ENCODE results near the gene WDR27. TPM values are rescaled to one million over a fixed set of nuclear protein-coding genes. Genes with fewer than 3 reads are reported as not detected.

WDR27 gene
- total RNA-seq, 4 donors from 2014 or later, result 12.4 to 38.7 (median 27.6) TPM

DNA sequence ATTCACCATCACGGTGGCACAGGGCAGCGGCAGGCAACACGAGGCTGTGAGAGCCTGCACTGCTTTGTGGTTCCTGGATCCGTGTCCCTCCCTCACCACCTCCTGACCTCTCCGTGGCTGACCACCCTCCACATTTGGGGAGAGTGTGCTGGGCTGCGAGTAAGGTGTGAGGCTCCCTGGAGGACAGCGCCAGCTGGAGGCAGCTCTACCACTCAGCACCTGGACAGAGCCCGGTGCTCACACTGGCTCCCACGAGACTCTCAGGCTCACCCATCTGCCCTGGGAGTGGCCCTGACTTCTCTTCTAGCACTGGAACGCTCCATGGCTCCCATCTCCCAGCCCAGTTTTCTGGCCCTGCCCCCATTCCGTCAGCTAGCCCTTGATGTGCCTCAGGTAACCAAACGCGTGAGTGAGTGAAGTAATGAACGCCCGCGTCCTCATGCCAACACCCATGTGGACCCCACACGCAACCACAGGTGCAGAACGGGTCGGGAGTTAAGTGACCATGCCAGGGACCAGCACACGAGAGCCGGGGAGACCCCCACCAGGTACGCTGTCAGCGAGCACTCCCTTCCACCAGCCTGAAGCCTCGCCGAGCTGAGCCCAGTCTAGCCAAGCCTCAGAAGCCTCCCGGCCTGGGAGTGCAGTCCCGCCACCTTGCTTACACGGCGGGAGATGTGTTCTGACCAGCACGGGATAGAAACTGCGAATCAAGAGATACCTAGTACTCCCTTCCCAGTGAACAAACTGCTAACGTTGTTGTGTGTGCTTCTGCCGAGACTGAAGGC lies 137.2 kb downstream of the WDR27 start:
- H3K4me1 ChIP-seq, result no peaks in the 10 kb centered on the region
- peaks cover 0 to 26% (median 0%) of the 10 kb centered on the region in 3 donors for H3K36me3 ChIP-seq
- H3K27me3 ChIP-seq, result no peaks in the 10 kb centered on the region
- 92 to 96% methylated on average over 11 to 12 of the region's 33 CpGs for WGBS, 2 donors
- H3K9me3 ChIP-seq, result no peaks in the 10 kb centered on the region
- TF ChIP-seq POLR2A (IDR thresholded peaks at IDR 0.05), result no peak
- TF ChIP-seq, protein P1, sequence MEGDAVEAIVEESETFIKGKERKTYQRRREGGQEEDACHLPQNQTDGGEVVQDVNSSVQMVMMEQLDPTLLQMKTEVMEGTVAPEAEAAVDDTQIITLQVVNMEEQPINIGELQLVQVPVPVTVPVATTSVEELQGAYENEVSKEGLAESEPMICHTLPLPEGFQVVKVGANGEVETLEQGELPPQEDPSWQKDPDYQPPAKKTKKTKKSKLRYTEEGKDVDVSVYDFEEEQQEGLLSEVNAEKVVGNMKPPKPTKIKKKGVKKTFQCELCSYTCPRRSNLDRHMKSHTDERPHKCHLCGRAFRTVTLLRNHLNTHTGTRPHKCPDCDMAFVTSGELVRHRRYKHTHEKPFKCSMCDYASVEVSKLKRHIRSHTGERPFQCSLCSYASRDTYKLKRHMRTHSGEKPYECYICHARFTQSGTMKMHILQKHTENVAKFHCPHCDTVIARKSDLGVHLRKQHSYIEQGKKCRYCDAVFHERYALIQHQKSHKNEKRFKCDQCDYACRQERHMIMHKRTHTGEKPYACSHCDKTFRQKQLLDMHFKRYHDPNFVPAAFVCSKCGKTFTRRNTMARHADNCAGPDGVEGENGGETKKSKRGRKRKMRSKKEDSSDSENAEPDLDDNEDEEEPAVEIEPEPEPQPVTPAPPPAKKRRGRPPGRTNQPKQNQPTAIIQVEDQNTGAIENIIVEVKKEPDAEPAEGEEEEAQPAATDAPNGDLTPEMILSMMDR (IDR thresholded peaks at IDR 0.05), result no peak
- H3K4me3 ChIP-seq, result no peak overlapping the region
- intact Hi-C loops (cut with DNase I), result no loop called here
- DNase-seq, result no peak
- no peak overlapping the region for H3K27ac ChIP-seq

DNA sequence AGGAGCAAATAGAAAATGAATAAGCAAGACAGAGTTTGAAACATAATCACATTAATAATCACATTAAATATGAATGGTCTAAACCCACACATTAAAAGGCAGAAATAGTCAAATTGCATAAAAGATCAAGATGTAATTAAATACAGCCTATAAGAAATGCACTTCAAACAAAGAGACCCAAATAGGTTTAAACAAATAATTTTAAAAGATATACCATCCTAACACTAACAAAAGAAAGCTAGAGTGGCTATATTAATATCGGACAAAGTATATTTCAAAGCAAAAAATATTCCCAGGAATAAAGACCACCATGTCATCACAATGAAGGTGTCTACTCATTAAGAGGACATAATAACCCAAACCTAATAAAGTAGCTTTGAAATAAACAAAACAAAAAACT lies 140.2 kb downstream of the WDR27 start:
- Histone ChIP-seq H3K27ac (no peak overlapping the region), H3K4me1 (no peaks in the 10 kb centered on the region), H3K4me3 (no peak overlapping the region), H3K36me3 (peaks cover 0 to 44% (median 0%) of the 10 kb centered on the region in 3 donors), H3K27me3 (no peaks in the 10 kb centered on the region), H3K9me3 (no peaks in the 10 kb centered on the region)
- 81 to 100% methylated on average over 1 of the region's 1 CpG for WGBS, 2 donors
- TF ChIP-seq, protein P1 (IDR thresholded peaks at IDR 0.05), result no peak
- TF ChIP-seq POLR2A (IDR thresholded peaks at IDR 0.05), result no peak
- no peak for DNase-seq
- intact Hi-C loops (cut with DNase I), result no loop called here

DNA sequence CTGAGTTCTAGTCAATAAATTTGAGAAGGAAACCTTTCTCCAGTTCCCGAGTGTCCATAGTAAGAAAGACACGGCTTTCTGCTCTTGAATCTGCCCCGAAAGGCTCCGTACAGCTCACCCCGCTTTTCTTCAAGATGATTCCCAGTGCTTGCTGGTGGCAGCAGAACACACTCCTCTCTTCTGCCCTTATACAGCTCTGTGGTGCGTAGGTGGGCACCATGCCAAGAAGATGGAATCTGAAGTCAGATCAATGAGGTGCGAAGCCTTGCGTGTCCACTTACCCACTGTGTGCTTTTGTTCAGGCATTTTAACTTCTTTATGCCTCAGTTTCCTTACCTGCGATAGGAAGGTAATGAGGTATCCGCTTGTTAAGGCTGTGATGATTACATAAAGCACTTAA lies 142.2 kb downstream of the WDR27 start:
- DNase-seq, result no peak
- WGBS, 2 donors, result 89 to 92% methylated on average over 10 of the region's 10 CpGs
- intact Hi-C loops (cut with DNase I), result no loop called here

DNA sequence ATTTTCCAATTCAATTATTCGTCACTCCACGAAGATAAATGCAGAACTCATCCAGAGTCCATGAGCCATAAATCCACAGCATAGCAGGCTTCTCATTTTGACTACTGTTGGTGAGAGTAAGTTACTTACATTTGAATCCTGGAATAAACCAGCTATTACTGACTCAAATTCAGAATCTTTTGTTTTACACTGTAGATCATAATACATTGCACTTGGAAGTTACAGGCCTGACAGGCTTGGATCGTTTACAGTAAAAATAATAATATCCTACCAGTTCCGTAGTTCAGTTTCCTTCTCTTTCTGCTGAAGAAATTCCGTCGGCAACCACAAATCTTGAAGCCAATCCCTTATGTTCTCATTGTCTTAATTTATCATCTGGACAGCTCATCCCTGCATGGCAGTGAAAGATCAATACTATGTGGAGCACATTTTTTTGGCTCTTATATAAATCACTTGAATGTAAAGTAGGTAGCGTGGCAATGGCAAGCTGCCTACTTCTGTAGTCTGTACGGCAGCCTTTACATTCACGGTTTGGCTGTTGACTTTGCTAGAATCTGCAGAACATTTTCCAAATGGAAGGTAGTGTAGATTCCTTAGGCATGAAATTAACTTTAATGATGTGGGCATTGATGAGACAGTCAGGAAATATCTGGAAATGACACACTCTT lies 142.9 kb downstream of the WDR27 start:
- WGBS, 2 donors, result 93 to 94% methylated on average over 9 of the region's 9 CpGs
- peaks cover 0 to 37% (median 0%) of the 10 kb centered on the region in 3 donors for H3K36me3 ChIP-seq
- H3K9me3 ChIP-seq, result no peaks in the 10 kb centered on the region
- H3K4me3 ChIP-seq, result no peak overlapping the region
- H3K27ac ChIP-seq, result no peak overlapping the region
- no peaks in the 10 kb centered on the region for H3K4me1 ChIP-seq
- intact Hi-C loops (cut with DNase I), result no loop called here
- no peaks in the 10 kb centered on the region for H3K27me3 ChIP-seq
- no peak for TF ChIP-seq POLR2A (IDR thresholded peaks at IDR 0.05)
- TF ChIP-seq, protein P1 (IDR thresholded peaks at IDR 0.05), result no peak
- no peak for DNase-seq

More for the DNA sequence above, 142.2 kb downstream of the WDR27 start:
- no peak overlapping the region for H3K4me3 ChIP-seq
- H3K9me3 ChIP-seq, result no peaks in the 10 kb centered on the region
- no peaks in the 10 kb centered on the region for H3K4me1 ChIP-seq
- peaks cover 0 to 44% (median 0%) of the 10 kb centered on the region in 3 donors for H3K36me3 ChIP-seq
- TF ChIP-seq, protein P1 (IDR thresholded peaks at IDR 0.05), result no peak
- TF ChIP-seq POLR2A (IDR thresholded peaks at IDR 0.05), result no peak
- no peak overlapping the region for H3K27ac ChIP-seq
- H3K27me3 ChIP-seq, result no peaks in the 10 kb centered on the region

DNA sequence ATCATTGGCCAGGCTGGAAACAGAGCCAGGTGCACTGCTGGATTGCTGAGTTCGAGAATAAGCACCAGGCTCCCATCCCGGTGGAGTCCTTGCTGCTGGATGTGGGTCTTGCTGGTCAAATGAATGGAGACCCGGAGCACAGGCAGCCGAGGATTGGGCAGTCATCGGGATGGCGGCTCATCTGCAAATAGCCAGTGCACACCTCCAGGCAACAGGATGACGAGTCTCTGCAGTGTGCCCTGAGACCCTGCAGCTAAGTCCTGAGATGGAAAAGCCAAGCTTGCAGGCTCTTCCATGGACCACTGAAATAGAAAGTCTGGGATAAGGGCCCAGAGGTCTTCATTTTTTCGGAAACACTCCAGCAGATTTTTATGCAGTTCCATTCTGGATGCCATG lies 143.5 kb downstream of the WDR27 start:
- no peaks in the 10 kb centered on the region for H3K27me3 ChIP-seq
- no peak overlapping the region for H3K27ac ChIP-seq
- DNase-seq, result no peak
- TF ChIP-seq, protein P1 (IDR thresholded peaks at IDR 0.05), result no peak
- no peak for TF ChIP-seq POLR2A (IDR thresholded peaks at IDR 0.05)
- H3K4me3 ChIP-seq, result no peak overlapping the region
- intact Hi-C loops (cut with DNase I), result no loop called here
- no peaks in the 10 kb centered on the region for H3K4me1 ChIP-seq
- peaks cover 0 to 33% (median 0%) of the 10 kb centered on the region in 3 donors for H3K36me3 ChIP-seq
- H3K9me3 ChIP-seq, result no peaks in the 10 kb centered on the region
- WGBS, 2 donors, result 91 to 96% methylated on average over 4 to 8 of the region's 8 CpGs

Data from esophagus squamous epithelium (tissue), 5 donors.